HL-60 (cell line): Measurements from ENCODE around the gene DLK1.
A peak's percentile ranks its signal among the peaks of the same experiment; 100 is the strongest.

ENCODE experiments used
- DNase-seq, 2 experiments: peaks; one replicate each; pipeline ENCODE4 v3.0.0-alpha.2; 2010 to 2020; ENCODE audit warnings: low read depth in 1 of 2, low spot score in 1 of 2
- H3K27ac ChIP-seq: fragments of 250-450 bp; sonication (Bioruptor Pico); replicated peaks from 2 replicates; pipeline ENCODE4 v1.5.1; 2020; ENCODE audit warnings: mild to moderate bottlenecking, moderate library complexity
- H3K27me3 ChIP-seq: fragments of 250-450 bp; sonication (Bioruptor Pico); 2 replicates; pipeline ENCODE4 v1.5.1; 2021; ENCODE audit warnings: mild to moderate bottlenecking, moderate library complexity; ENCODE audit not compliant: insufficient read depth, poor library complexity, severe bottlenecking
- H3K4me3 ChIP-seq: replicated peaks from 2 replicates; pipeline ENCODE4 v1.5.1; 2011; ENCODE audit warnings: mild to moderate bottlenecking, control low read depth, low read length; ENCODE audit not compliant: insufficient read depth
- GABPA ChIP-seq: IDR thresholded peaks from 2 replicates; pipeline ENCODE4 v1.6.1; 2012; ENCODE audit warnings: low read depth
- POLR2AphosphoS5 ChIP-seq: IDR thresholded peaks from 2 replicates; pipeline ENCODE4 v1.6.1; 2012; ENCODE audit warnings: low read depth
- REST ChIP-seq: IDR thresholded peaks from 2 replicates; pipeline ENCODE4 v1.6.1; 2012; ENCODE audit warnings: low read depth; ENCODE audit not compliant: insufficient replicate concordance
- SPI1 ChIP-seq: IDR thresholded peaks from 2 replicates; pipeline ENCODE4 v1.6.1; 2012; ENCODE audit warnings: low read depth, mild to moderate bottlenecking, borderline replicate concordance
- TF ChIP-seq, protein P1 (sequence below): IDR thresholded peaks from one replicate; pipeline ENCODE4 v1.5.1; 2011; ENCODE audit warnings: low read length, control low read depth, inconsistent platforms; ENCODE audit not compliant: insufficient read depth

Gene DLK1

DNA sequence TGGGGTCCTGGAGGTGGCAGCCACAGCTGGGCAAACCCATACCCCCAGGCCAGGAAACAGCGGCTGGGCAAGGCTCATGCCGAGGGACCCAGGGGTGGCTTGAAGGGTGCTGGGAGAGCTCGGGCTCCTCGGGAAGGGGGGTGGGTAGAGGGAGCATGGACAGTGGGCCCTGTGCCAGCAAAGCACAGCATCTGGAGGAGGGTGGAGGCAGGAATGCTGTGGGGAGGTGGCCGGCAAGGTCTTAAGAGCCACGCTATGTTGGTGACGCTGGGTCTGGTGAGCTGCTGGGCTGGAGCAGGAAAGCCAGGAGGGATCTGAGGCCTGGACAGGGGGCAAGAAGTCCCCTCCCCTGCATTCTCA, 48.2 kb upstream of the DLK1 start:
- DNase-seq: no peak
- peak overlapping the region; percentile 97 for H3K27ac ChIP-seq
- TF ChIP-seq REST (no peak), GABPA (no peak), SPI1 (no peak), POLR2AphosphoS5 (no peak)
- TF ChIP-seq, protein P1, sequence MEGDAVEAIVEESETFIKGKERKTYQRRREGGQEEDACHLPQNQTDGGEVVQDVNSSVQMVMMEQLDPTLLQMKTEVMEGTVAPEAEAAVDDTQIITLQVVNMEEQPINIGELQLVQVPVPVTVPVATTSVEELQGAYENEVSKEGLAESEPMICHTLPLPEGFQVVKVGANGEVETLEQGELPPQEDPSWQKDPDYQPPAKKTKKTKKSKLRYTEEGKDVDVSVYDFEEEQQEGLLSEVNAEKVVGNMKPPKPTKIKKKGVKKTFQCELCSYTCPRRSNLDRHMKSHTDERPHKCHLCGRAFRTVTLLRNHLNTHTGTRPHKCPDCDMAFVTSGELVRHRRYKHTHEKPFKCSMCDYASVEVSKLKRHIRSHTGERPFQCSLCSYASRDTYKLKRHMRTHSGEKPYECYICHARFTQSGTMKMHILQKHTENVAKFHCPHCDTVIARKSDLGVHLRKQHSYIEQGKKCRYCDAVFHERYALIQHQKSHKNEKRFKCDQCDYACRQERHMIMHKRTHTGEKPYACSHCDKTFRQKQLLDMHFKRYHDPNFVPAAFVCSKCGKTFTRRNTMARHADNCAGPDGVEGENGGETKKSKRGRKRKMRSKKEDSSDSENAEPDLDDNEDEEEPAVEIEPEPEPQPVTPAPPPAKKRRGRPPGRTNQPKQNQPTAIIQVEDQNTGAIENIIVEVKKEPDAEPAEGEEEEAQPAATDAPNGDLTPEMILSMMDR: no peak

DNA sequence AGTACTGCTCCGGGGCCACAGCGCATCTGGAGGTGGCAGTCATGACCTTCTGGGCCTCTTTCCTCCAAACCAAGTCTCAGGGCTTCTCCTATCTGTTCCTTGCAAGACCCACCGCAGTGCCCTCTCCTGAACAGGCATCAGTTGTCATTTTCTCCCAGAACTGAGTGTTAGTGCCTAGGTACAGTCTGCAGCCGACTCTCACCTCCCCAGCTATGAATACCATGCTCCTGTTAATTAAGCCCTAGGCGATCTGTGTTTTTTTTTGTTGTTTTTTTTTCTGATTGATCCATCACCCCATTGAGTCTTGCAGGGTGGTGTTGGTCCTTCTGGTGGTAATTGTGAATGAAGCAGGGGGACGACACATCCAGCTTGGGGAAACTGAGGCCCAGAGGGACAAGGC, 47.5 kb upstream of the DLK1 start:
- Histone ChIP-seq H3K27me3 (no peaks in the 10 kb centered on the region), H3K27ac (peak overlapping the region; percentile 97), H3K4me3 (no peak overlapping the region)
- TF ChIP-seq GABPA: no peak
- TF ChIP-seq, protein P1: no peak
- no peak for TF ChIP-seq REST
- no peak for TF ChIP-seq POLR2AphosphoS5
- TF ChIP-seq SPI1: no peak
- no peak for DNase-seq

More for the DNA sequence above, 48.2 kb upstream of the DLK1 start:
- Histone ChIP-seq H3K27me3 (no peaks in the 10 kb centered on the region), H3K4me3 (no peak overlapping the region)

GRCh38 chr14:100679707-100680438, 46.8 kb upstream of the DLK1 start:
- Histone ChIP-seq H3K27ac (peak overlapping the region; percentile 97), H3K27me3 (no peaks in the 10 kb centered on the region), H3K4me3 (no peak overlapping the region)
- TF ChIP-seq, protein P1: no peak
- TF ChIP-seq REST: no peak
- no peak for TF ChIP-seq SPI1
- TF ChIP-seq POLR2AphosphoS5: no peak
- TF ChIP-seq GABPA: no peak
- DNase-seq: no peak
